Activated naive CD8-positive, alpha-beta T cell (primary cell): ENCODE results near the gene GPRC5A.

ENCODE experiments used
- H3K27ac Mint-ChIP-seq: one replicate; pipeline ENCODE4 v1.8.0; 2021; ENCODE audit warnings: mixed read lengths
- H3K27me3 Mint-ChIP-seq: one replicate; pipeline ENCODE4 v1.8.0; 2021; ENCODE audit warnings: mixed read lengths
- H3K36me3 Mint-ChIP-seq: one replicate; pipeline ENCODE4 v1.8.0; 2021; ENCODE audit warnings: mixed read lengths
- H3K4me1 Mint-ChIP-seq: one replicate; pipeline ENCODE4 v1.8.0; 2021; ENCODE audit warnings: low read depth, mixed read lengths
- H3K4me3 Mint-ChIP-seq: one replicate; pipeline ENCODE4 v1.8.0; 2021; ENCODE audit warnings: mild to moderate bottlenecking, mixed read lengths
- H3K9me3 Mint-ChIP-seq: one replicate; pipeline ENCODE4 v1.8.0; 2021; ENCODE audit warnings: low read depth, mixed read lengths

Gene GPRC5A

GRCh38 chr12:12964255-12964654, 72.9 kb downstream of the GPRC5A start:
- no peak overlapping the region for H3K27ac Mint-ChIP-seq
- H3K27me3 Mint-ChIP-seq = peaks cover 2% of the 10 kb centered on the region
- no peak overlapping the region for H3K4me3 Mint-ChIP-seq
- peaks cover 10% of the 10 kb centered on the region for H3K36me3 Mint-ChIP-seq
- H3K9me3 Mint-ChIP-seq = no peaks in the 10 kb centered on the region
- no peaks in the 10 kb centered on the region for H3K4me1 Mint-ChIP-seq

DNA sequence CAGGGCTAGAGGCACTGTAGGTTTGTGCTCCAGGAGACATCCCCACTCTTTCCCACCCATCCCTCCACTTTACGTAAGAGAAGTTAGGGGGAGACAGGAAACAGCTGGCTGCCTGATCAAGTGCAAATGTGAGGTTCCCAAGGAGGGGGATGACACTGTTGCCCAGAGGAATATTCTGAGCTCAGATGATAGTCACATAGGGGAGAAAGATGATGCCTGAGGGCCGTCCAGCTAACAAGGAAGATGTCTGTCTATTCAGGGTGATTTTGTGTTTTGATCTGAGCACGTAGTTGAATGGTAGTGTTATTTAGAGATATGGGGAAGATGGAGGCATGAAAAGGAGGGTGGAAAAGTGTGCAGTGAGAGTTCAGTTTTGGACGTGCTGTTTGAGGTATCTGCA, 74.5 kb downstream of the GPRC5A start:
- no peaks in the 10 kb centered on the region for H3K9me3 Mint-ChIP-seq
- H3K4me1 Mint-ChIP-seq = no peaks in the 10 kb centered on the region
- no peak overlapping the region for H3K27ac Mint-ChIP-seq
- H3K36me3 Mint-ChIP-seq = peaks cover 10% of the 10 kb centered on the region
- peaks cover 2% of the 10 kb centered on the region for H3K27me3 Mint-ChIP-seq
- H3K4me3 Mint-ChIP-seq = no peak overlapping the region
